ENCODE data around the gene LRRC58.
"Not testable (repeated sequence)": the region's sequence is repeated elsewhere in the genome, so short reads cannot be mapped to it uniquely, and the experiment has no call there.

The LRRC58 gene

GRCh38 chr3:120348991-120349854 is at the start of gene LRRC58:
Gene LRRC58 (minus strand): TSS chr3:120349354. CDS start chr3:120349243, 111 bp downstream.
- FAIRE-seq: no peak

- no peak for FAIRE-seq
Measured at GRCh38 chr3:120396469-120396868, 47.3 kb upstream of the LRRC58 start.

- no peak for FAIRE-seq
Measured at GRCh38 chr3:120394347-120394746, 45.2 kb upstream of the LRRC58 start.

- FAIRE-seq: no peak
Measured at GRCh38 chr3:120393761-120394160, 44.6 kb upstream of the LRRC58 start.

- FAIRE-seq: no peak
Measured at GRCh38 chr3:120393243-120393642, 44.1 kb upstream of the LRRC58 start.

- FAIRE-seq: no peak
Measured at GRCh38 chr3:120382941-120383447, 33.8 kb upstream of the LRRC58 start.

GRCh38 chr3:120381503-120381902 is 32.3 kb upstream of the LRRC58 start:
- no peak for FAIRE-seq

- not testable (repeated sequence) for FAIRE-seq
Measured at GRCh38 chr3:120377948-120378347, 28.8 kb upstream of the LRRC58 start.

GRCh38 chr3:120370463-120370862 is 21.3 kb upstream of the LRRC58 start:
- no peak for FAIRE-seq

- no peak for FAIRE-seq
Measured at GRCh38 chr3:120369037-120369467, 19.9 kb upstream of the LRRC58 start.

- no peak for FAIRE-seq
Measured at GRCh38 chr3:120368172-120368571, 19.0 kb upstream of the LRRC58 start.

- FAIRE-seq: no peak
Measured at GRCh38 chr3:120364821-120365220, 15.7 kb upstream of the LRRC58 start.

GRCh38 chr3:120364101-120364500 is 14.9 kb upstream of the LRRC58 start:
- FAIRE-seq: no peak

- FAIRE-seq: no peak
Measured at GRCh38 chr3:120357807-120358206, 8.7 kb upstream of the LRRC58 start.

- no peak for FAIRE-seq
Measured at GRCh38 chr3:120355486-120355885, 6.3 kb upstream of the LRRC58 start.

- no peak for FAIRE-seq
Measured at GRCh38 chr3:120353463-120353862, 4.3 kb upstream of the LRRC58 start.

GRCh38 chr3:120352017-120352416 is 2.9 kb upstream of the LRRC58 start:
- no peak for FAIRE-seq

- FAIRE-seq: no peak
Measured at GRCh38 chr3:120350401-120350941, 1.3 kb upstream of the LRRC58 start.

- FAIRE-seq: no peak
Measured at GRCh38 chr3:120349855-120350125, 636 bp upstream of the LRRC58 start.

- no peak for FAIRE-seq
Measured at GRCh38 chr3:120348065-120348990, 826 bp downstream of the LRRC58 start.

- no peak for FAIRE-seq
Measured at GRCh38 chr3:120344349-120344748, 4.8 kb downstream of the LRRC58 start.

GRCh38 chr3:120341658-120342346 is 7.4 kb downstream of the LRRC58 start:
- FAIRE-seq: no peak

GRCh38 chr3:120339362-120339761 is 9.8 kb downstream of the LRRC58 start:
- no peak for FAIRE-seq

Measured in TTC549 (cell line).